GM18508 (cell line): ENCODE measurements around the gene H2AZ2.
"Not testable (repeated sequence)": the region's sequence is repeated elsewhere in the genome, so short reads cannot be mapped to it uniquely, and the experiment has no call there.

Experiments used
- ATAC-seq: cut with Tn5 transposase; IDR thresholded peaks from one replicate; pipeline ENCODE4 v1.9.1; 2021; ENCODE audit warnings: moderate number of reproducible peaks; ENCODE audit not compliant: insufficient read depth, unreplicated experiment

Gene H2AZ2

GRCh38 chr7:44871918-44872317, 24.0 kb upstream of the H2AZ2 start:
- ATAC-seq, result not testable (repeated sequence)

- ATAC-seq, result not testable (repeated sequence)
Measured at GRCh38 chr7:44870780-44871179, 22.9 kb upstream of the H2AZ2 start.

- ATAC-seq, result not testable (repeated sequence)
Measured at GRCh38 chr7:44870336-44870735, 22.4 kb upstream of the H2AZ2 start.

GRCh38 chr7:44867073-44867995, 19.4 kb upstream of the H2AZ2 start:
- no peak for ATAC-seq

GRCh38 chr7:44861949-44862348, 14.1 kb upstream of the H2AZ2 start:
- not testable (repeated sequence) for ATAC-seq

- no peak for ATAC-seq
Measured at GRCh38 chr7:44858161-44858560, 10.3 kb upstream of the H2AZ2 start.

- ATAC-seq, result no peak
Measured at GRCh38 chr7:44854644-44855364, 6.9 kb upstream of the H2AZ2 start.

GRCh38 chr7:44853391-44853790, 5.5 kb upstream of the H2AZ2 start:
- no peak for ATAC-seq

GRCh38 chr7:44852590-44852989, 4.7 kb upstream of the H2AZ2 start:
- no peak for ATAC-seq

GRCh38 chr7:44849885-44850544, 2.1 kb upstream of the H2AZ2 start:
- ATAC-seq, result no peak

GRCh38 chr7:44849259-44849884, 1.5 kb upstream of the H2AZ2 start:
- ATAC-seq, result no peak

GRCh38 chr7:44847509-44847919, 373 bp downstream of the H2AZ2 start:
- peak; percentile 39 for ATAC-seq

- ATAC-seq, result no peak
Measured at GRCh38 chr7:44846816-44847508, 925 bp downstream of the H2AZ2 start.

- not testable (repeated sequence) for ATAC-seq
Measured at GRCh38 chr7:44846390-44846789, 1.5 kb downstream of the H2AZ2 start.

- ATAC-seq, result no peak
Measured at GRCh38 chr7:44845451-44845850, 2.4 kb downstream of the H2AZ2 start.

- not testable (repeated sequence) for ATAC-seq
Measured at GRCh38 chr7:44843440-44843839, 4.4 kb downstream of the H2AZ2 start.

GRCh38 chr7:44842675-44843074, 5.2 kb downstream of the H2AZ2 start:
- ATAC-seq, result not testable (repeated sequence)

GRCh38 chr7:44838751-44839150, 9.1 kb downstream of the H2AZ2 start:
- ATAC-seq, result no peak

GRCh38 chr7:44827567-44827966, 20.3 kb downstream of the H2AZ2 start:
- no peak for ATAC-seq
